Upper lobe of left lung (tissue), 6 donors: ENCODE measurements around the gene SEPTIN5. TPM values are rescaled to one million over a fixed set of nuclear protein-coding genes. Genes with fewer than 3 reads are reported as not detected.

Experiments used
- ATAC-seq, 2 donors: fragments of 200-7000 bp; cut with Tn5 transposase; one replicate each; pipeline ENCODE4 v1.9.1; 2022; ENCODE audit warnings: mild to moderate bottlenecking in 2 of 2, moderate library complexity in 2 of 2; ENCODE audit not compliant: low FRiP score in 2 of 2
- DNase-seq, 2 donors: peaks; one replicate each; pipeline ENCODE4 v3.0.0-alpha.2; 2019 to 2020
- H3K27ac ChIP-seq, 4 donors: fragments of 200-600 bp; sonication (generic); one replicate each; pipeline ENCODE4 v1.5.1; 2016 to 2019
- H3K27me3 ChIP-seq, 4 donors: fragments of 200-600 bp; sonication (generic); one replicate each; pipeline ENCODE4 v1.5.1; 2017 to 2019
- H3K36me3 ChIP-seq, 4 donors: fragments of 200-600 bp; sonication (generic); one replicate each; pipeline ENCODE4 v1.5.1; 2016 to 2019
- H3K4me1 ChIP-seq, 4 donors: fragments of 200-600 bp; sonication (generic); one replicate each; pipeline ENCODE4 v1.5.1; 2018 to 2019
- H3K4me3 ChIP-seq, 4 donors: fragments of 200-600 bp; sonication (generic); one replicate each; pipeline ENCODE4 v1.5.1; 2017 to 2019; ENCODE audit warnings: mild to moderate bottlenecking in 2 of 4, moderate library complexity in 1 of 4
- H3K9me3 ChIP-seq, 4 donors: fragments of 200-600 bp; sonication (generic); one replicate each; pipeline ENCODE4 v1.5.1; 2018 to 2019
- CTCF ChIP-seq, 6 experiments: fragments of 450-650 bp in 4 of 6; fragments of 200-600 bp in 2 of 6; sonication (generic) in 2 of 6; IDR thresholded peaks; one replicate each; pipeline ENCODE4 v1.5.1; 2016 to 2019; ENCODE audit warnings: antibody characterized with exemption in 6 of 6
- EP300 ChIP-seq, 4 donors: sonication (generic); formaldehyde crosslinking; IDR thresholded peaks; one replicate each; pipeline ENCODE4 v1.5.1; 2017; ENCODE audit warnings: antibody characterized with exemption in 4 of 4, control low read depth in 2 of 4
- POLR2A ChIP-seq, 4 donors: fragments of 450-650 bp; IDR thresholded peaks; one replicate each; pipeline ENCODE4 v1.5.1; 2016 to 2017; ENCODE audit warnings: antibody characterized with exemption in 4 of 4, mild to moderate bottlenecking in 2 of 4
- POLR2AphosphoS5 ChIP-seq, 2 donors: sonication (generic); formaldehyde crosslinking; IDR thresholded peaks; one replicate each; pipeline ENCODE4 v1.5.1; 2017; ENCODE audit warnings: antibody characterized with exemption in 2 of 2
- WGBS, 2 donors: methylation state at CpG; one replicate each; pipeline ENCODE4 v1.1.5; 2017 to 2018; 5-methylcytosine and 5-hydroxymethylcytosine counted together
- total RNA-seq, 6 donors: library from RNA; depleted of rRNA in 4 of 6; stranded (reverse); fragments of >200 nt in 4 of 6; gene quantifications; one replicate each; pipeline versions ENCODE4 v1.1.0 to v1.2.1, GENCODE V29; 2016 to 2021
- donor health status: DM: no; HTN: no; CAD: no; lungs with moderate emphysema.
- donor health status: DM: no; HTN: yes; CAD: no; lungs with severe emphysema.

Gene SEPTIN5
- total RNA-seq, 6 donors from 2014 or later, result 6.0 to 30.0 (median 17.1) TPM

GRCh38 chr22:19700790-19701419 lies 13.4 kb upstream of the SEPTIN5 start:
- Histone ChIP-seq H3K27ac (no peak overlapping the region), H3K4me1 (no peaks in the 10 kb centered on the region), H3K4me3 (no peak overlapping the region), H3K36me3 (no peaks in the 10 kb centered on the region), H3K27me3 (no peaks in the 10 kb centered on the region), H3K9me3 (no peaks in the 10 kb centered on the region)
- TF ChIP-seq EP300 (IDR thresholded peaks at IDR 0.05) (no peak), CTCF (IDR thresholded peaks at IDR 0.05) (no peak), POLR2AphosphoS5 (IDR thresholded peaks at IDR 0.05) (no peak), POLR2A (IDR thresholded peaks at IDR 0.05) (no peak)
- ATAC-seq, result no peak
- DNase-seq, result no peak
- 86 to 94% methylated on average over 6 of the region's 6 CpGs for WGBS, 2 donors

GRCh38 chr22:19701420-19702145 lies 12.7 kb upstream of the SEPTIN5 start:
- Histone ChIP-seq H3K9me3 (no peaks in the 10 kb centered on the region), H3K4me3 (no peak overlapping the region), H3K36me3 (no peaks in the 10 kb centered on the region), H3K27me3 (no peaks in the 10 kb centered on the region), H3K4me1 (no peaks in the 10 kb centered on the region), H3K27ac (no peak overlapping the region)
- TF ChIP-seq POLR2AphosphoS5 (IDR thresholded peaks at IDR 0.05) (no peak), CTCF (IDR thresholded peaks at IDR 0.05) (no peak), EP300 (IDR thresholded peaks at IDR 0.05) (no peak), POLR2A (IDR thresholded peaks at IDR 0.05) (no peak)
- no peak for DNase-seq
- no peak for ATAC-seq
- 82 to 85% methylated on average over 10 of the region's 10 CpGs for WGBS, 2 donors

GRCh38 chr22:19703869-19704268 lies 10.4 kb upstream of the SEPTIN5 start:
- H3K36me3 ChIP-seq, result no peaks in the 10 kb centered on the region
- TF ChIP-seq CTCF (IDR thresholded peaks at IDR 0.05) (no peak), POLR2A (IDR thresholded peaks at IDR 0.05) (no peak), POLR2AphosphoS5 (IDR thresholded peaks at IDR 0.05) (no peak), EP300 (IDR thresholded peaks at IDR 0.05) (no peak)
- ATAC-seq (no peak), DNase-seq (peak; percentile 5 to 34)
- H3K4me1 ChIP-seq, result peaks cover 0 to 9% (median 0%) of the 10 kb centered on the region in 4 donors
- H3K27ac ChIP-seq, result no peak overlapping the region
- no peak overlapping the region for H3K4me3 ChIP-seq
- H3K27me3 ChIP-seq, result no peaks in the 10 kb centered on the region
- 71% methylated on average over 9 of the region's 9 CpGs; no CpG with 5 or more reads in 1 of the 2 donors for WGBS, 2 donors
- no peaks in the 10 kb centered on the region for H3K9me3 ChIP-seq

- Histone ChIP-seq H3K36me3 (no peaks in the 10 kb centered on the region), H3K9me3 (no peaks in the 10 kb centered on the region), H3K4me1 (peaks cover 0 to 9% (median 0%) of the 10 kb centered on the region in 4 donors), H3K4me3 (no peak overlapping the region), H3K27ac (no peak overlapping the region), H3K27me3 (no peaks in the 10 kb centered on the region)
- DNase-seq, result peak; percentile 14 to 29
- TF ChIP-seq POLR2A (IDR thresholded peaks at IDR 0.05) (no peak), EP300 (IDR thresholded peaks at IDR 0.05) (no peak), CTCF (IDR thresholded peaks at IDR 0.05) (no peak), POLR2AphosphoS5 (IDR thresholded peaks at IDR 0.05) (no peak)
- 79 to 85% methylated on average over 6 to 15 of the region's 15 CpGs for WGBS, 2 donors
- ATAC-seq, result no peak
Observed at GRCh38 chr22:19704355-19705015, 9.8 kb upstream of the SEPTIN5 start.
